Keratinocyte (primary cell): ENCODE data around the gene BOC.

Experiments used
- CTCF ChIP-seq, 3 experiments: IDR thresholded peaks in 1 of 3; conservative IDR thresholded peaks in 1 of 3; optimal IDR thresholded peaks in 1 of 3; 2 replicates in 2 of 3; 3 replicates in 1 of 3; pipeline versions ENCODE3 to v1.5.1; 2011; ENCODE audit warnings: low read length in 3 of 3, mild to moderate bottlenecking in 3 of 3, moderate library complexity in 2 of 3, control low read depth in 1 of 3, inconsistent platforms in 1 of 3; ENCODE audit not compliant: insufficient read depth in 2 of 3; ENCODE audit errors: extremely low read depth in 1 of 3
- EZH2 ChIP-seq: IDR thresholded peaks from one replicate; pipeline ENCODE4 v1.6.1; 2012; ENCODE audit warnings: inconsistent platforms, mild to moderate bottlenecking, low read length, moderate library complexity

GRCh38 chr3:113183748-113184661, 27.4 kb upstream of the BOC start:
- no peak for TF ChIP-seq EZH2
- TF ChIP-seq CTCF (optimal IDR thresholded peaks at IDR 0.05 in 1 of 3, IDR thresholded peaks at IDR 0.05 in 1 of 3, conservative IDR thresholded peaks at IDR 0.05 in 1 of 3; ENCODE audit: extremely low read depth in 1 of 3, insufficient read depth in 2 of 3, low read length in 3 of 3) = no peak
